Subcutaneous abdominal adipose tissue (tissue), 5 donors: ENCODE measurements around the gene GREB1.

Experiments used
- H3K27ac ChIP-seq: one replicate; pipeline ENCODE4 v1.7.0; 2013; ENCODE audit warnings: low read depth, mild to moderate bottlenecking, inconsistent platforms, low read length, moderate library complexity
- H3K27me3 ChIP-seq, 5 donors: one replicate each; pipeline ENCODE4 v1.7.0; 2013; ENCODE audit warnings: low read length in 5 of 5, inconsistent platforms in 1 of 5; ENCODE audit not compliant: control insufficient read depth in 5 of 5, insufficient read depth in 4 of 5
- H3K36me3 ChIP-seq, 5 donors: one replicate each; pipeline ENCODE4 v1.7.0; 2013; ENCODE audit warnings: low read length in 5 of 5; ENCODE audit not compliant: control insufficient read depth in 5 of 5, insufficient read depth in 5 of 5
- H3K4me1 ChIP-seq, 5 donors: one replicate each; pipeline ENCODE4 v1.7.0; 2013; ENCODE audit warnings: low read length in 5 of 5, mild to moderate bottlenecking in 3 of 5, moderate library complexity in 1 of 5; ENCODE audit not compliant: control insufficient read depth in 5 of 5, insufficient read depth in 5 of 5
- H3K4me3 ChIP-seq, 5 donors: one replicate each; pipeline ENCODE4 v1.7.0; 2013; ENCODE audit warnings: low read length in 5 of 5, low read depth in 1 of 5
- H3K9ac ChIP-seq, 5 donors: one replicate each; pipeline ENCODE4 v1.7.0; 2013; ENCODE audit warnings: low read length in 5 of 5, mild to moderate bottlenecking in 4 of 5, moderate library complexity in 3 of 5
- H3K9me3 ChIP-seq, 5 donors: one replicate each; pipeline ENCODE4 v1.7.0; 2013; ENCODE audit warnings: low read length in 5 of 5; ENCODE audit not compliant: control insufficient read depth in 5 of 5
- donor health status: healthy.
- donor health status: healthy.
- donor health status: healthy.
- donor health status: healthy.
- donor health status: healthy.

The GREB1 gene

GRCh38 chr2:11642972-11643371 is 109.1 kb downstream of the GREB1 start:
- H3K9ac ChIP-seq, result no peak overlapping the region

GRCh38 chr2:11644293-11644692 is 110.4 kb downstream of the GREB1 start:
- Histone ChIP-seq H3K4me1 (peaks cover 0 to 8% (median 4%) of the 10 kb centered on the region in 5 donors), H3K9me3 (no peaks in the 10 kb centered on the region), H3K27me3 (peaks cover 0 to 3% (median 0%) of the 10 kb centered on the region in 5 donors), H3K4me3 (no peak overlapping the region), H3K27ac (no peak overlapping the region), H3K36me3 (no peaks in the 10 kb centered on the region), H3K9ac (no peak overlapping the region)

More at GRCh38 chr2:11642972-11643371, 109.1 kb downstream of the GREB1 start:
- Histone ChIP-seq H3K4me3 (no peak overlapping the region), H3K9me3 (no peaks in the 10 kb centered on the region), H3K4me1 (peaks cover 0 to 8% (median 4%) of the 10 kb centered on the region in 5 donors), H3K36me3 (no peaks in the 10 kb centered on the region), H3K27ac (no peak overlapping the region), H3K27me3 (no peaks in the 10 kb centered on the region)

- H3K9ac ChIP-seq, result no peak overlapping the region
- H3K36me3 ChIP-seq, result no peaks in the 10 kb centered on the region
- H3K27ac ChIP-seq, result no peak overlapping the region
- no peak overlapping the region for H3K4me3 ChIP-seq
- peaks cover 0 to 5% (median 0%) of the 10 kb centered on the region in 5 donors for H3K4me1 ChIP-seq
- H3K27me3 ChIP-seq, result peaks cover 0 to 3% (median 0%) of the 10 kb centered on the region in 5 donors
- no peaks in the 10 kb centered on the region for H3K9me3 ChIP-seq
These were observed 112.7 kb downstream of the GREB1 start for GRCh38 chr2:11646530-11646929.

- H3K4me1 ChIP-seq, result peaks cover 0 to 20% (median 11%) of the 10 kb centered on the region in 5 donors
- peaks cover 0 to 3% (median 0%) of the 10 kb centered on the region in 5 donors for H3K27me3 ChIP-seq
- no peak overlapping the region for H3K4me3 ChIP-seq
- H3K9me3 ChIP-seq, result no peaks in the 10 kb centered on the region
- H3K9ac ChIP-seq, result no peak overlapping the region
- no peaks in the 10 kb centered on the region for H3K36me3 ChIP-seq
- no peak overlapping the region for H3K27ac ChIP-seq
These were observed 114.2 kb downstream of the GREB1 start for GRCh38 chr2:11647834-11648600.

- Histone ChIP-seq H3K9ac (no peak overlapping the region), H3K9me3 (no peaks in the 10 kb centered on the region), H3K4me1 (peaks cover 0 to 23% (median 11%) of the 10 kb centered on the region in 5 donors), H3K36me3 (no peaks in the 10 kb centered on the region), H3K27me3 (peaks cover 0 to 3% (median 0%) of the 10 kb centered on the region in 5 donors), H3K4me3 (no peak overlapping the region), H3K27ac (no peak overlapping the region)
These were observed 115.2 kb downstream of the GREB1 start for GRCh38 chr2:11649093-11649492.

- no peaks in the 10 kb centered on the region for H3K36me3 ChIP-seq
- peaks cover 0 to 3% (median 0%) of the 10 kb centered on the region in 5 donors for H3K27me3 ChIP-seq
- no peak overlapping the region for H3K4me3 ChIP-seq
- H3K4me1 ChIP-seq, result peaks cover 0 to 23% (median 11%) of the 10 kb centered on the region in 5 donors
- H3K27ac ChIP-seq, result no peak overlapping the region
- H3K9me3 ChIP-seq, result no peaks in the 10 kb centered on the region
- no peak overlapping the region for H3K9ac ChIP-seq
These were observed 118.2 kb downstream of the GREB1 start for GRCh38 chr2:11651856-11652548.

- no peaks in the 10 kb centered on the region for H3K9me3 ChIP-seq
- H3K4me3 ChIP-seq, result no peak overlapping the region
- H3K27me3 ChIP-seq, result peaks cover 0 to 7% (median 0%) of the 10 kb centered on the region in 5 donors
- H3K36me3 ChIP-seq, result no peaks in the 10 kb centered on the region
- no peak overlapping the region for H3K27ac ChIP-seq
- H3K4me1 ChIP-seq, result peaks cover 0 to 23% (median 11%) of the 10 kb centered on the region in 5 donors
- no peak overlapping the region for H3K9ac ChIP-seq
These were observed 118.7 kb downstream of the GREB1 start for GRCh38 chr2:11652553-11652952.

GRCh38 chr2:11655495-11655894 is 121.7 kb downstream of the GREB1 start:
- H3K9me3 ChIP-seq, result no peaks in the 10 kb centered on the region
- no peak overlapping the region for H3K9ac ChIP-seq
- no peaks in the 10 kb centered on the region for H3K36me3 ChIP-seq
- H3K27me3 ChIP-seq, result peaks cover 0 to 23% (median 8%) of the 10 kb centered on the region in 5 donors
- H3K4me1 ChIP-seq, result peaks cover 0 to 23% (median 11%) of the 10 kb centered on the region in 5 donors
- no peak overlapping the region for H3K27ac ChIP-seq
- no peak overlapping the region for H3K4me3 ChIP-seq

GRCh38 chr2:11656252-11656651 is 122.4 kb downstream of the GREB1 start:
- Histone ChIP-seq H3K27me3 (peaks cover 0 to 23% (median 8%) of the 10 kb centered on the region in 5 donors), H3K4me3 (no peak overlapping the region), H3K36me3 (no peaks in the 10 kb centered on the region), H3K9me3 (no peaks in the 10 kb centered on the region), H3K4me1 (peaks cover 0 to 20% (median 11%) of the 10 kb centered on the region in 5 donors), H3K9ac (no peak overlapping the region), H3K27ac (no peak overlapping the region)

GRCh38 chr2:11656671-11657101 is 122.8 kb downstream of the GREB1 start:
- Histone ChIP-seq H3K9me3 (no peaks in the 10 kb centered on the region), H3K4me3 (no peak overlapping the region), H3K4me1 (peaks cover 0 to 16% (median 11%) of the 10 kb centered on the region in 5 donors)

More at GRCh38 chr2:11656671-11657101, 122.8 kb downstream of the GREB1 start:
- Histone ChIP-seq H3K9ac (no peak overlapping the region), H3K36me3 (no peaks in the 10 kb centered on the region), H3K27ac (no peak overlapping the region), H3K27me3 (peaks cover 0 to 25% (median 11%) of the 10 kb centered on the region in 5 donors)
